Hepatocyte (in vitro differentiated cells): ENCODE measurements around the gene IRF7. TPM values are rescaled to one million over a fixed set of nuclear protein-coding genes. Genes with fewer than 3 reads are reported as not detected.

Experiments used
- DNase-seq: peaks from one replicate; pipeline ENCODE4 v3.0.0-alpha.2; 2016; ENCODE audit warnings: low spot score
- H2AFZ ChIP-seq: fragments of 200-600 bp; sonication (generic); 2 replicates; pipeline ENCODE4 v1.6.0; 2016; ENCODE audit warnings: antibody characterized with exemption, mild to moderate bottlenecking
- H3K27ac ChIP-seq: fragments of 200-600 bp; sonication (generic); 2 replicates; pipeline ENCODE4 v1.5.1; 2016; ENCODE audit warnings: mild to moderate bottlenecking
- H3K27me3 ChIP-seq: fragments of 200-600 bp; sonication (generic); 2 replicates; pipeline ENCODE4 v1.6.1; 2016
- H3K36me3 ChIP-seq: fragments of 200-600 bp; sonication (generic); replicated peaks from 2 replicates; pipeline ENCODE4 v1.5.1; 2016; ENCODE audit warnings: low read depth; ENCODE audit not compliant: insufficient read depth
- H3K4me1 ChIP-seq: fragments of 200-600 bp; sonication (generic); 2 replicates; pipeline ENCODE4 v1.5.1; 2016; ENCODE audit warnings: mild to moderate bottlenecking, moderate library complexity; ENCODE audit not compliant: insufficient read depth
- H3K4me2 ChIP-seq: fragments of 200-600 bp; sonication (generic); 2 replicates; pipeline ENCODE4 v1.6.0; 2016
- H3K4me3 ChIP-seq: fragments of 200-600 bp; sonication (generic); 2 replicates; pipeline ENCODE4 v1.5.1; 2016; ENCODE audit warnings: mild to moderate bottlenecking
- H3K79me2 ChIP-seq: fragments of 200-600 bp; sonication (generic); 2 replicates; pipeline ENCODE4 v1.6.0; 2017; ENCODE audit warnings: mild to moderate bottlenecking
- H3K9me2 ChIP-seq: fragments of 200-600 bp; sonication (generic); replicated peaks from 2 replicates; pipeline ENCODE4 v1.6.0; 2017; ENCODE audit warnings: mild to moderate bottlenecking; ENCODE audit not compliant: insufficient read depth
- H3K9me3 ChIP-seq: fragments of 200-600 bp; sonication (generic); 2 replicates; pipeline ENCODE4 v1.5.1; 2016; ENCODE audit warnings: low read depth, mild to moderate bottlenecking
- H4K20me1 ChIP-seq: fragments of 200-600 bp; sonication (generic); 2 replicates; pipeline ENCODE4 v1.6.0; 2016; ENCODE audit warnings: mild to moderate bottlenecking; ENCODE audit not compliant: insufficient read depth, poor library complexity, severe bottlenecking
- EZH2 ChIP-seq: fragments of 200-600 bp; sonication (generic); IDR thresholded peaks from 2 replicates; pipeline ENCODE4 v1.6.1; 2016; ENCODE audit warnings: antibody characterized with exemption, mild to moderate bottlenecking, borderline replicate concordance
- EZH2phosphoT487 ChIP-seq: fragments of 200-600 bp; sonication (generic); IDR thresholded peaks from one replicate; pipeline ENCODE4 v1.6.1; 2018; ENCODE audit warnings: antibody characterized with exemption, mild to moderate bottlenecking, low read depth, moderate library complexity; ENCODE audit not compliant: unreplicated experiment, severe bottlenecking
- WGBS: methylation state at CpG from one replicate; pipeline ENCODE4 v1.1.6; 2016; ENCODE audit warnings: low lambda C conversion rate; ENCODE audit errors: missing lambda C conversion rate; 5-methylcytosine and 5-hydroxymethylcytosine counted together
- polyA plus RNA-seq: library from polyadenylated mRNA; unstranded; fragments of >200 nt; fragmentation: Nextera tagmentation; extraction: Ambion mirVana; gene quantifications from 2 replicates; pipeline ENCODE4 v1.2.1, GENCODE V29; 2016
- total RNA-seq: library from RNA; depleted of rRNA; stranded (reverse); fragments of >200 nt; gene quantifications from 2 replicates; pipeline ENCODE4 v1.2.3, GENCODE V29; 2014
- TF ChIP-seq, protein P1 (sequence below): fragments of 200-600 bp; sonication (generic); IDR thresholded peaks from 2 replicates; pipeline ENCODE4 v1.5.1; 2016; ENCODE audit warnings: antibody characterized with exemption, mild to moderate bottlenecking; ENCODE audit not compliant: poor library complexity

The IRF7 gene
- total and polyA plus RNA-seq, 2 experiments from 2014 or later: 10.4 to 24.6 TPM

DNA sequence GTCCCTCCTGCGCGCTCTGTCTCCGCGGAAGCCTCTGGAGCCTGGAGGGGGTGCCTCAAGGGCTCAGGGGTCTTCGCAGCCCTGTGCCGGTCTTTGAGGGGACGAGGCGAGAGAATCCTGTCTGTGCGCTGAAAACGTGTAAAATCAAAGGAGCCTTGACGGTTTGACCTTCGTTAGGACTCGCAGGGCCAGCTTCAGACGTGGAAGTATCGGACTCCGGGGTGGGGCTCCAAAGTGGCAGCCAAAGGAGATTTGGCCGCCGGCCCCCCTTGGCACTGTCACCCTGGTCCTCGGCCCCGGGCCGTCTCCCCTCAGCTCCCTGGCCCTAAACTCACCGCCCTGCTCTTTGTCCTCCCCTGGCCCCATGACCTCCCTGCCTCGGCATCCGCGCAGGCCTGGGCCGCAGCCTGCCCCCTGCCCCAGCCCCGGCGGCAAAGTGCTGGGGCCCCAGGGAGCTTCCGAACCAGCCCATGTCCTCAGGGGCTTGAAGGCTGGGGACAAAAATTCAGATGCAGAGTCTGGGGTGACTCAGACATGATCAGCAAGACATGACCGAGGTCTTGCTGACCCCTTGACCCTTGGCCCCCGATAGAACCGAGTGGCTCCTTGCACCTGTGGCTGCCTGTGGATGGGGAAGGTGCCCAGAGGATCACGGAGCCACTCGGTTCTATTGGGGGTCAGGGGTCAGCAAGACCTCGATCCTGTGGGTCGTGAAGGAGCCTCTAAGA, 46.4 kb downstream of the IRF7 start:
- H3K4me1 ChIP-seq: peaks cover 22% of the 10 kb centered on the region
- no peaks in the 10 kb centered on the region for H3K9me2 ChIP-seq
- no peak overlapping the region for H2AFZ ChIP-seq
- no peaks in the 10 kb centered on the region for H4K20me1 ChIP-seq
- H3K9me3 ChIP-seq: no peaks in the 10 kb centered on the region
- peak overlapping the region; percentile 99 for H3K4me2 ChIP-seq
- H3K27me3 ChIP-seq: no peaks in the 10 kb centered on the region
- DNase-seq: peak; percentile 14
- TF ChIP-seq EZH2phosphoT487 (no peak), EZH2 (no peak)
- TF ChIP-seq, protein P1, sequence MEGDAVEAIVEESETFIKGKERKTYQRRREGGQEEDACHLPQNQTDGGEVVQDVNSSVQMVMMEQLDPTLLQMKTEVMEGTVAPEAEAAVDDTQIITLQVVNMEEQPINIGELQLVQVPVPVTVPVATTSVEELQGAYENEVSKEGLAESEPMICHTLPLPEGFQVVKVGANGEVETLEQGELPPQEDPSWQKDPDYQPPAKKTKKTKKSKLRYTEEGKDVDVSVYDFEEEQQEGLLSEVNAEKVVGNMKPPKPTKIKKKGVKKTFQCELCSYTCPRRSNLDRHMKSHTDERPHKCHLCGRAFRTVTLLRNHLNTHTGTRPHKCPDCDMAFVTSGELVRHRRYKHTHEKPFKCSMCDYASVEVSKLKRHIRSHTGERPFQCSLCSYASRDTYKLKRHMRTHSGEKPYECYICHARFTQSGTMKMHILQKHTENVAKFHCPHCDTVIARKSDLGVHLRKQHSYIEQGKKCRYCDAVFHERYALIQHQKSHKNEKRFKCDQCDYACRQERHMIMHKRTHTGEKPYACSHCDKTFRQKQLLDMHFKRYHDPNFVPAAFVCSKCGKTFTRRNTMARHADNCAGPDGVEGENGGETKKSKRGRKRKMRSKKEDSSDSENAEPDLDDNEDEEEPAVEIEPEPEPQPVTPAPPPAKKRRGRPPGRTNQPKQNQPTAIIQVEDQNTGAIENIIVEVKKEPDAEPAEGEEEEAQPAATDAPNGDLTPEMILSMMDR: no peak
- H3K36me3 ChIP-seq: no peaks in the 10 kb centered on the region
- H3K27ac ChIP-seq: peak overlapping the region; percentile 81
- 58% methylated on average over 35 of the region's 36 CpGs for WGBS
- peak overlapping the region; percentile 64 for H3K4me3 ChIP-seq
- H3K79me2 ChIP-seq: no peaks in the 10 kb centered on the region

DNA sequence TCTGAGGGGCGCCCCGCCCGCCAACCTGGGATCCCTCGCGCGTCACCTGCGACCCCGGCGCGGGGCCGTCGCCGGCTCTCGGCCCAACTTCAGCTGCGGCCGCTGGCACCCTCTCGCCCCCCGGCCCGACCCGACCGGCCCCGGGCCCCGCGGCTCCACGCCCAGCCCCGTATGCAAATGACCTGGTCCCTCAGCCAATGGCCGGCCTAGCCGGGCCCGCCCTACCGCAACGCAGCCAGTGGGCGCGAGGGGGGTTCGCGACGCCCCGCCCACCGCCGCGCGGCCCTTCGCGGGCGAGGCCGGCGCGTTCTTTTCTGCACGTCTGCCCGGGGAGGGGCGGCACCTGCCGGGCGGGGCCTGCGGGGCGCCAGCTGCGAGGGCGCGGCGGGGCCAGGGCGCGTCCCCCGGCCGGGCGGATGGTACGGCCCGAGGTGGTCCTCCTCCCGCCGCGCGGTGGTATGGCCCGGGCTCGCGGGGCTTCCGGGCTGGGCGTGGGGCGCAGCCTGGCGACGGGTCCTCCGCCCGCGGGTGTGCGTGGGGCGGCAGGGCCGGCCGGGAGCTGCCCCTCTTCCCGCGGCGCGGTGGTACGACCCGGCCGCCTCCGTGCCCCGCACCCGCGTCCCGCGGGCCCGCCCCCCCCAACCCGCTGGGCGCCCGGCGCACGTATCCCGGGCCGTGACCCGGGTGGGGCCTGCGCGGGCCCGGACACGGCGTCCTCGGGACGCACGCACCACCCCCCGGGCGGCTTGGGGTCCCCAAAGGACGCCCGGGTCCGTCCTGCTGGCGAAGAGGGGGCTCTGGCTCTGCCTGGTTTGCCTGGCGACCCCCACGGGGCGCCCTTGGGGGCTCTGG, 47.2 kb downstream of the IRF7 start:
- Histone ChIP-seq H3K27me3 (no peaks in the 10 kb centered on the region), H3K27ac (peak overlapping the region; percentile 81), H3K9me2 (no peaks in the 10 kb centered on the region), H3K36me3 (no peaks in the 10 kb centered on the region), H3K4me3 (peak overlapping the region; percentile 64), H3K9me3 (no peaks in the 10 kb centered on the region), H2AFZ (peak overlapping the region; percentile 26), H3K4me2 (peak overlapping the region; percentile 99), H3K4me1 (peaks cover 24% of the 10 kb centered on the region), H3K79me2 (no peaks in the 10 kb centered on the region), H4K20me1 (no peaks in the 10 kb centered on the region)
- WGBS: 2% methylated on average over 42 of the region's 123 CpGs
- TF ChIP-seq EZH2: no peak
- no peak for TF ChIP-seq EZH2phosphoT487
- TF ChIP-seq, protein P1: no peak
- DNase-seq: peak; percentile 98

DNA sequence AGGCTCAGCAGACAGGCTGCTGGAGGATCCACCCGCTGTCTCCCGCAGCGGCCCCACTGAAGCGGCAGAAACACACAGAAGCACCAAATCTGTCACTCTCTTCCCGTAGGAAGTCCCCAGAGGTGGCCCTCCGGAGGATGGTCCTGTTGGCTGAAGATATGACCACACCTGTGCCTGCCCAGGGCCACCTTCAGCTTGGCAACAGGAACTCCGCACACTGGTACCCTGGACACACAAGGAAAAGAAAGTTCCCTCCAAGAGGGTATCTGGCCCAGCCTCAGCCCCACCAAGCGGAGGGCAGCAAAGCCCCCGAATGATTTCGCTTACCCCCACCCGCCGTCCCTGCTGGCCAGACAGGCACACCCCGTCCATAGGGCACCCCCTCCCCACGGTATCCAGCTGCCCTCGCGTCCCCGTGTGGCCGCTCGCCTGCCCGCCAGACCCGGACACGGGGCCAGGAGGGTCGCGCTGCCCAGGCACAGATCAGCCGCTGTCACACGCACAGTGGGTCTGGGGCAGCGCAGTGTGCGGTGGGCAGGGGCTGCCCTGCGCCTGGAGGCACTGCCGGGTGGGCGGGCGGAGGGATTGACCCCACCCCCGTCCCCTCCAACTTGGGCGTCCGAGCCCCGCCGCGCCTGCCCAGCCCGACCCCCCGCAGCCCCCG, 48.0 kb downstream of the IRF7 start:
- H3K79me2 ChIP-seq: peaks cover 5% of the 10 kb centered on the region
- DNase-seq: no peak
- peak overlapping the region; percentile 62 for H3K4me3 ChIP-seq
- no peaks in the 10 kb centered on the region for H3K36me3 ChIP-seq
- TF ChIP-seq EZH2phosphoT487 (no peak), EZH2 (no peak)
- TF ChIP-seq, protein P1: no peak
- no peaks in the 10 kb centered on the region for H3K9me2 ChIP-seq
- peaks cover 19% of the 10 kb centered on the region for H3K4me1 ChIP-seq
- peak overlapping the region; percentile 52 for H3K27ac ChIP-seq
- H3K4me2 ChIP-seq: peak overlapping the region; percentile 96
- no peaks in the 10 kb centered on the region for H4K20me1 ChIP-seq
- H3K9me3 ChIP-seq: no peaks in the 10 kb centered on the region
- no peaks in the 10 kb centered on the region for H3K27me3 ChIP-seq
- peak overlapping the region; percentile 26 for H2AFZ ChIP-seq
- WGBS: 25% methylated on average over 29 of the region's 41 CpGs
